Tongue (tissue), 2 donors: Measurements from ENCODE around the gene C2orf49. TPM values are rescaled to one million over a fixed set of nuclear protein-coding genes. Genes with fewer than 3 reads are reported as not detected.
A peak's percentile ranks its signal among the peaks of the same experiment; 100 is the strongest.
"Not testable (repeated sequence)": the region's sequence is repeated elsewhere in the genome, so short reads cannot be mapped to it uniquely, and the experiment has no call there.

Source experiments
- DNase-seq: peaks from one replicate; pipeline ENCODE4 v3.0.0-alpha.2; 2015
- total RNA-seq: library from RNA; depleted of rRNA; stranded (reverse); fragments of >200 nt; gene quantifications from one replicate; pipeline ENCODE4 v1.2.3, GENCODE V29; 2014

The C2orf49 gene
- total RNA-seq, 1 donor from 2014 or later: 28.5 TPM

- DNase-seq: no peak
These were observed 15.3 kb upstream of the C2orf49 start for GRCh38 chr2:105321875-105322646.

GRCh38 chr2:105323111-105323510, 14.2 kb upstream of the C2orf49 start:
- no peak for DNase-seq

GRCh38 chr2:105324101-105324500, 13.2 kb upstream of the C2orf49 start:
- no peak for DNase-seq

GRCh38 chr2:105324732-105325131, 12.6 kb upstream of the C2orf49 start:
- no peak for DNase-seq

GRCh38 chr2:105325389-105325963, 11.9 kb upstream of the C2orf49 start:
- no peak for DNase-seq

- DNase-seq: not testable (repeated sequence)
These were observed 10.1 kb upstream of the C2orf49 start for GRCh38 chr2:105327271-105327670.

- DNase-seq: no peak
These were observed 9.7 kb upstream of the C2orf49 start for GRCh38 chr2:105327690-105328089.

- DNase-seq: peak; percentile 26
These were observed 8.8 kb upstream of the C2orf49 start for GRCh38 chr2:105328281-105329196.

- no peak for DNase-seq
These were observed 8.2 kb upstream of the C2orf49 start for GRCh38 chr2:105329197-105329554.

- DNase-seq: peak; percentile 72
These were observed 7.5 kb upstream of the C2orf49 start, which contains the start of gene TGFBRAP1 for GRCh38 chr2:105329561-105330495. Gene TGFBRAP1, minus strand, starts transcription at chr2:105329735. Its CDS starts 21,434 bp downstream, at chr2:105308301.

GRCh38 chr2:105330681-105331375, 6.5 kb upstream of the C2orf49 start:
- DNase-seq: no peak

- DNase-seq: no peak
These were observed 3.1 kb upstream of the C2orf49 start for GRCh38 chr2:105334211-105334610.

GRCh38 chr2:105335469-105335868, 1.9 kb upstream of the C2orf49 start:
- no peak for DNase-seq

- no peak for DNase-seq
These were observed 586 bp upstream of the C2orf49 start for GRCh38 chr2:105336786-105337121.

GRCh38 chr2:105338020-105338385, 663 bp downstream of the C2orf49 start:
- DNase-seq: no peak

GRCh38 chr2:105339414-105339813, 2.1 kb downstream of the C2orf49 start:
- no peak for DNase-seq

GRCh38 chr2:105344704-105345345, 7.5 kb downstream of the C2orf49 start:
- peak; percentile 76 for DNase-seq

GRCh38 chr2:105357122-105357521, 19.8 kb downstream of the C2orf49 start:
- no peak for DNase-seq

- DNase-seq: no peak
These were observed 21.3 kb downstream of the C2orf49 start for GRCh38 chr2:105358593-105358992.

- DNase-seq: no peak
These were observed 24.0 kb downstream of the C2orf49 start for GRCh38 chr2:105361102-105361889.
